NCI-H2081 (cell line): ENCODE data around the gene PRR7.
A peak's percentile ranks its signal among the peaks of the same experiment; 100 is the strongest.

ENCODE experiments used
- DNase-seq, 2 experiments: peaks; one replicate each; lab custom pipeline; 2025; lab: John Stamatoyannopoulos, UW

The PRR7 gene

DNA sequence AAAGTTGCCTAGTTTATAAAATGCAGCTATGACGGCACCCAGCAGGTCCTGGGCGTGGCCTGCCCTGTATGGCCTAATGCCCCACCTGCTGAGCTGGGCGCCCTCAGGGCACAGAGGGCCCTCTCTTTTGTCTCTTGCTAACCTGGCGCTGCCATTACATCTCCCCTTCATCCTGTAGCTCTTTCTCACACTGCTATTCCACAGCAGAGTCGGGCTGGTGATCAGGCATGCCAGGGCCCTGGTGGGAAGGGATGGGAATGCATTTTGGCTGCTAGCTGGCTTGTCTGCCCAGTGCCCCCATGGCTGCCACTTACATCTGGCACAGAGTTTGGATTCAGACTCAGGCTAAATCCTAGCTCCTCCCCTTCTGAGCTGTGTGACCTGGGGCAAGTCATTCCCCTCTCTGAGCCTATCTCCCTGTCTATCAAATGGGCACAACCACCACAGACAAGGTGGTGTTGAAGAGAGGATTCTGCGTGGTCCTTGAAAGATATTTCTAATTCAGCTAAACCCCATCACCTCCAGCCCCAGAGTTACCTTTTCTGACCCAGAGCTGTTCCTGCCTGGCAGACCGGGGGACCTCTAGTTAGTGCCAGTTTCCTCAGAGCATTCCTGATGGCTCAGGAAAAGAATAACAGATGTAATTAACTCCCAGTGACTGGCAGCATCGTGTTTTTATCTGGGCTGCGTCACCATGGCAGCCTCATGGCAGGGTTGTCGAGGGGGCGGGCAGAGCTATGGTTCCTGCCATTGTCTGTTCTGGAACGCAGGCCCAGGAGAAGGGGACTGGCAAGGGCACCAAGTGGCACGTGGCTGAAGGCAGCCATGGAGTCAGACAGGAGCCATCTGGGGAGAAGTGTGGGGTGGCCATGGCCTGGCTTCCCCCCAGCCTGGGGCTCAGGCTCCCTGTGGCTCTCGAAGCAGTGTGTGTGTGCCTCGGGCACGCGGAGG lies 6.3 kb downstream of the PRR7 start:
- DNase-seq, result peak; percentile 51 to 64

DNA sequence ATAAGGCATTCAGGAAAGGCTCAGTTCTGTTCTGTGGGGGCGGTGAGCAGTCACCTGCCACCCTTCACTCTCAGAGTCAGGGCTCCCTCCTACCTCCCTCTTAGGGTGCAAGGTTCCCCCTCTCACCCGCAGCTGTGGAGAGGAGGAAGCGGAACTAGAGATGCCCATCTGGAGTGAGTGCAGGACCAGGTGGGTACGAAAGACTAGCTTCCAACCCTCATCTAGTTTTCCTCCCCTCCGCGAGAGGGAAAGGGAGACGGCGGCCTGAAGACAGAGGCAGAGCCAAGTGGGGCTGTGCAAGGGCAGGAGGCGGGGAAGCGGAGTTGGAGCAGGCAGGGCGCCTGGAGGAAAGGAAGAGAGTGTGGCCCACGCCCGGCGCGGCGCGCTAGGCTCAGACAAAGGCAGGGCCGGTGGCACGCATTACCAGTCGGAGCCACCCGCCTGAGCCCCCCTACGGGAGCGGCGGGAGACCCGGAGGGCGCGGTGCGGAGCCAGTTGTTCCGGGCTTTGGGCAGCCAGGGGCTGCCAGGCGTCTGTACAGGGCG lies 7.3 kb downstream of the PRR7 start:
- peak; percentile 47 to 69 for DNase-seq

DNA sequence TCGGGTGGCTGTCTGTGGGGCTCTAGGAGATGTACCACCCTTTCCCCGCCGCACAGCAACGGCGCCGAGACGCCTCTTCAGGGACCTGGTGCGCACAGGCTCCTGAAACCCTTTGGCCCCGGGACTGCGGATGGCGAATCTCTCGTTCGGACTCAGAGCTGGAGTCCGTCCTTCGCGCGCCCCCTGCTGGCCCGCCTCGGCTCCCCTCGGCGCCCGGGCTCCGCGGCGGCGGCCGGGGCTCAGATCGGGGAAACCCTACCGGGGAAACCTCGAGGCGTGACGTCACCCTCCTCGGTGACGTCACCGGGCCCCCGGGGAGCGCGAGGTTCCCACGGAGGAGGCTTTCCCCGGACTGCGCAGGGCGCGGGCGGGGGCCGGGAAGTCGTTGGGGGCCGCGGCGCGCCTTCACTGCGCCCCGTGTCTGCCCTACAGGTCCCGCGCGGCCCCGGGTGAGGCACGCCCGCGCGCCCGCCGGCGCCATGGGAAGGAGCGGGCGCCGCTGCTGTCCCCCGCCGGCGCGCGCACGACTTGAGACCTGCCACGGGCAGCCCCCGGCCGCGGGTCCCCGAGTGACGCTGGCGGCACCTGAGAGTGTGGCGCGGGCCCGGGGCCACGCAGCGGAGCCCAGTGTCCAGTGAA lies 7.9 kb downstream of the PRR7 start:
- DNase-seq, result peak; percentile 88 to 90

DNA sequence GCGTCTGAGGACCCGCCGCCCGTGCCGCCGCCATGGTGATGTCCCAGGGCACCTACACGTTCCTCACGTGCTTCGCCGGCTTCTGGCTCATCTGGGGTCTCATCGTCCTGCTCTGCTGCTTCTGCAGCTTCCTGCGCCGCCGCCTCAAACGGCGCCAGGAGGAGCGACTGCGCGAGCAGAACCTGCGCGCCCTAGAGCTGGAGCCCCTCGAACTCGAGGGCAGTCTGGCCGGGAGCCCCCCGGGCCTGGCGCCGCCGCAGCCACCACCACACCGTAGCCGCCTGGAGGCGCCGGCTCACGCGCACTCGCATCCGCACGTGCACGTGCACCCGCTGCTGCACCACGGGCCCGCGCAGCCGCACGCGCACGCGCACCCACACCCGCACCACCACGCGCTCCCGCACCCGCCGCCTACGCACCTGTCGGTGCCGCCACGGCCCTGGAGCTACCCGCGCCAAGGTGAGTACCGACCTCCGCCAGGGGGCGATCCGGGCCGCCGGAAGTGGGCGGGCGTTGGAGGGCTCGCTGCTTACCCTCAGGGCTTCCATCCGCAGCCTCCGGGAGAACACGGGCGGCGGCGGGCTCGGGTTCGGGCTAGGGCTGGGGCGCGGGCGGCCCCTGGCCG lies 8.5 kb downstream of the PRR7 start:
- peak; percentile 85 to 92 for DNase-seq

DNA sequence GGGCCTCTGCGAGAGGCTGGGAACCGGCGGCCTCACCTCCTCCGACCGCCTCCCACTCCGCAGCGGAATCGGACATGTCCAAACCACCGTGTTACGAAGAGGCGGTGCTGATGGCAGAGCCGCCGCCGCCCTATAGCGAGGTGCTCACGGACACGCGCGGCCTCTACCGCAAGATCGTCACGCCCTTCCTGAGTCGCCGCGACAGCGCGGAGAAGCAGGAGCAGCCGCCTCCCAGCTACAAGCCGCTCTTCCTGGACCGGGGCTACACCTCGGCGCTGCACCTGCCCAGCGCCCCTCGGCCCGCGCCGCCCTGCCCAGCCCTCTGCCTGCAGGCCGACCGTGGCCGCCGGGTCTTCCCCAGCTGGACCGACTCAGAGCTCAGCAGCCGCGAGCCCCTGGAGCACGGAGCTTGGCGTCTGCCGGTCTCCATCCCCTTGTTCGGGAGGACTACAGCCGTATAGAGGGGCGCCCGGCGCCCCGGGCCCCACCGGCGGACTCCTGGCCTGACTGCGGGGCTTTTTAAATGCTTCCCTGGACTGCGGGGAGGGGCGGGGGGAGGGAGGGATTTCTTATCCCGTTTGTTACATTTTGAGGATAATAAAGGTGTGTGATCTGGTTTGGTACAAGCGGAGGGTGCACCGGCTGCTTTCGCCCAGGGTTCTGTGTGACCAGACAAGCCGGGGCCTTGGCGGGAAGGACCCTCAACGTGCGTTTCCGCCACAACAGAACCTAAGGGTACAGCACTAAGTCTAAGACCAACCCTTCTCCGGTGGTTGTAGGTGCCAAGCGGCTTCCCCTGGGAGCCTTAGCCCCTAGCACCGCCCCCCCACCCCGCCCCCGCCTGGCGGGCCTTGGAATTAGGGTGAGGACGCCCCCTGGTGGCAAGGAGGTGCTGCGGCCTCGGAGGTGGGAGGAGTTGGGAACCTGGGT lies 9.3 kb downstream of the PRR7 start:
- peak; percentile 89 to 93 for DNase-seq

DNA sequence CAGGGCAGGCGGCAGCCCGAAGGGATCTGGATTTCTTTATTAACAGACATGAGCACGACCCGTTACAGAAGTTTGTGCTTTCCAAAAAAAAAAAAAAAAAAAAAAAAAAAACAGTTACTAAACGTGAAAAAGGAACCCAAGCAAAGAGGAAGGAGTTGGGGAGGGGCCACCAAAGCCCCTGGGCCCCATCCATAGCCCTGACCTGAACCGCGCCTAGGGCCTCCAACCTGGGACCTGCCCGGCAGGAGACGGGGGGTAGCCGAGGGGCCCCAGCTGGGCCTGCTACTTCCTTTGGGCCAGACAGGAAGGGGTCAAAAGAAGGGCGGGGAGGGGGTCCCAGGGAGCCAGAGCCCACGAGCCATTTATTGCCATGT lies 10.0 kb downstream of the PRR7 start:
- DNase-seq, result no peak

DNA sequence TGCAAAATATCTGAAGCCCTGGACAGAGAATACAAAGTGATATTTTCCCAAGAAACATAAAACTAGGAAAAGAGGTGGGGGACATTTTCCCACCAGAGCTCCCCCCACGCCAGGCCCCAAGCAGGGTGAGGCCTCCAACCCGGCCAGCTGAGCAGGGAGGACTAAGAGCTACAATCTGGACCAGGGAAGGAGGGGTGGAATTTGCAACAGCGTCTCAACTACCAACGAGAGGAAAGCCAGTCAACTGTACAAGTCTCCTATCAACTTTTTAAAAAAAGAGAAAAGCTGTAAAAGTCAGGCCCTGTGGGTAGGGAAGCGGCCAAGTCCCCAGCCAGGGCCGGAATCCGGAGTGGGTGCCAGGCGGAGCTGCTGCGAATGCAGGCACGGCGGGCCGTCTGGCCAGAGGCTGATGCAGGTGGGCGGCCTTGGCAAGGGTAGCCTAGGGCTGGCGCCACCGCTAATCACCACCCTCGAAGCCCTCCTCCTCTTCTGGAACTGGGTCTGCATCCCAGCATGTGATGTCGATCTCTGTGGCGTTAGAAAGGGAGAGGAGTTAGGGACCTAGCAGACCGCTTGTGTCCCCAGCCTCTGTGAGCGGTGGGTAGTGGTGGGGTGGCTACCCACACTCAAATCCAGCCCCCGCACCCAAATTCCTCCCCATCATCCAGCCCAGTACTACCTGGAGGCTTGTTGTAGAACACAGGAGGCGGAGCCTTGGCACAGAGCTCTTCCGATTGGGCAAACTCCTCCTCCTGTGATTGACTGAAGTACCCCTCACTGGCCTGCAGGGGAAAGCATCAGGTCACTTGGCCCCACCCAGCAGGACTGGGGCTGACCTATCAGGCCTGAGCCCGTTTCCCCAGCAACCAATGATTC lies 10.6 kb downstream of the PRR7 start:
- DNase-seq, result peak; percentile 87 to 94

DNA sequence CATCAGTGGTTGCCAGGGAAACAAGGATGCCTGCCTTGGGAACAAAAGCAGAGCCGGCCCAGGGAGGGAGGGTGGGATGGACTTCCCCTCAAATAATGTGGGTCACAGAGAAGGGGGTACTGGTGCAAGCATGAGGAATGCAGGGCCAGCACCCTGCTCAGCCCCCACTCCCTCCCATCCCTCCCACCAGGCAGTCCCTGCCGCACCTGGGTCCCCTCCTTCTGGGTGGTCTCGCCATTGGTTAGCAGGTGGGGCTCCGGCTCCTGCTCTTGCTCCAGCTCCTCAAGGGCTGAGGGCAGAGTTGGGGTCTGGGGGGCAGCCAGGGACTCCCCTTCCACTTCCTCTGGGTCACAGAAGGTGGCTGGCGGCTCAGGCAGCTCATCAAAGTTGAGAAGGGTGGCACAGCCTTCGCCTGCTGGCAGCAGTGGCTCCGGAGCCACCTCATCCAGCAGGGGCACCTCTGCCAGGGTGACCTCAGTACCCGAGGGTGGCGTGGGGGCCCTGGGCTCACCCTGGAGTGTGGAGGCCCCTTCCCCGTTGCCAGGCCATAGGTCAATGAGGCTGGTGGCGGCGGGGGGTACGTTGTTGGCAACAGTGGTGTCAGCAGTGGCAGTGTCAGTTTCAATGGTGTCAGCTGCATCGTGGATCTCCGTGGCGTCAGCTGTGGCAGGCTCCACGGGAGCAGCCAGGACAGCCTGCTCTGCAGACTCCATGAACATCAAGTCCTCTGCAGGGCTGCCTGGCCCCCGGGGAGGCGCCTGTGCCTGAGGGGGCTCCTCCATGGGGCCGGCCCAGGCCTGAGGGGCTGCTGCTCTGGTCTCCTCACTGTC lies 11.5 kb downstream of the PRR7 start:
- DNase-seq, result no peak

DNA sequence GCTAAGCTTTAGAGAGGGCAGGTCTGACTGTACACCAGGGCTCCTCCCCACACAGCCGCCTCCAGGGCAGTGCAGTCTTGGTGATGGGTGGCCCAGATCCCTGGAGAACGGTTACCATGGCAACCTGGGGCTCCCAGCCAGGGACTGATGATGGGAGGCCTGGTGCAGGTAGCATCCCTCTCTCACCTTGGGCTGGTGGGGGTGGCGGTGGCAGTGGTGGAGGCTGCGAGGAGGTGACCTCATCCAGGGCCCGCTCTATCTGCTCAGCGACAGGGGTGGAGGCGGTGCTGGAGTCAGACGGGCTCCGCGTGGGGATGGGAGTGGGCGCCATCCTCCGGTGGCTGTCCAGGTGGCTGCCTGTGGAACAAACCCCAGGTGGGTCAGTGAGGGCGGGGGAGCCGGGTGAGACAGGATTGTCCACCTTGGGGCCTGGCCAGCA lies 12.3 kb downstream of the PRR7 start:
- DNase-seq, result peak in 1 of 2 experiments; percentile 15

DNA sequence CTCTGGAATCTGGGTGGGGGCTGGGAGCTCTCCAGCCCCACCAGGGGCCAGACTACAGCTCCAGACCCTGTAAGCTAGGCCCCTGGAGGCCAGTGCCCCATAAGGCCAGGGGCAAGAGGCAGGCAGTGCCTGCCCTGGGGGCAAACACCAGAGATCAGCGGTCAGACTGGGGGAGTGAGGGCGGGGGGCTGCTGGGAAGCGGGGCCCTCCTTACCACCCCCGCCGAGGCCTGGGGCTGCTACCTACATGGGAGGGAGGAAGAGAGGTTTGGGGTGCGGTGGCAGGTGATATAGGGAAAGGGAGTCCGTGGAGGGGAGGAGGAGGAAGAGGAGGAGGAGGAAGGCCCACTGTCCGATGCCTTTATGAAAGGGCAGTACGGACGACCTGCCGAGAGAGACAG lies 12.7 kb downstream of the PRR7 start:
- no peak for DNase-seq

DNA sequence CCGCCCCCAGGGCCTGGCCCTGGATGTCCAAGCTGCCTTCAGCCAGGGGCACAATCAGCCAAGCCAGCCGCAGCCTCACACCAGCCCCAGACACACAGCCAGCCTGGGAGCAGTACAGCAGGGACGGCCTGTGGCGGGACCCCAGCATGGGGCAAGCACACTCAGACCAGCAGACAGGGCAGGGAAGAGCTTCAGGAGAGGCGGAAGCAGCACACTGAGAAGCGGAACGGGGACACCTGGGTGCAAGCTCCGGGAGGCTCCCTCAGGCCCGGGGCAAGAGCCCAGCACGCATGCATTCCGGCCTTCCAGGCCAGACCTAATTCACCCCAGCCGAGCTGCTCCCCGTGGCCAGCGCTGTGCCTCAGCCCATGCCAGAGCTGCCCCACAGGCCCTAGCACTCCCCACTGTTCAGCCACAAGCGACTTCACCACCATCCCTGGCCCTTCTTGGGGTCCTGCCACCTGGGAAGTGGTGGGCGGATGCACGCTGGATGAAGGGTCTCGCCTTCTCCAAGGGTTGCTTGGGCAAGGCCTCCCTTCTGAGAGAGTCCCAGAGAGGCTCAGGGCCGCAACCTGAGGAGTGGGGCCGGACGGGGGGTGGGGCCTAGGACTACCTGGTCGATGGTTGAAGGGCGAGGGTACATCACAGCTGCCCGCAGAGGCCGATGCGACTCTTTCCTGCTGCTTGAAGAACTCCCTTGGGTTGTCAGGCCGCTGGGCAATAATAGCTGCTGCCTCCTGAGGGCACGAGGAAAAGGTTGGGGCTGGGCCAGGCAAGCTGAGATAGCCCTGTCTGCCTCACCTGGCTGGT lies 13.4 kb downstream of the PRR7 start:
- DNase-seq, result no peak

DNA sequence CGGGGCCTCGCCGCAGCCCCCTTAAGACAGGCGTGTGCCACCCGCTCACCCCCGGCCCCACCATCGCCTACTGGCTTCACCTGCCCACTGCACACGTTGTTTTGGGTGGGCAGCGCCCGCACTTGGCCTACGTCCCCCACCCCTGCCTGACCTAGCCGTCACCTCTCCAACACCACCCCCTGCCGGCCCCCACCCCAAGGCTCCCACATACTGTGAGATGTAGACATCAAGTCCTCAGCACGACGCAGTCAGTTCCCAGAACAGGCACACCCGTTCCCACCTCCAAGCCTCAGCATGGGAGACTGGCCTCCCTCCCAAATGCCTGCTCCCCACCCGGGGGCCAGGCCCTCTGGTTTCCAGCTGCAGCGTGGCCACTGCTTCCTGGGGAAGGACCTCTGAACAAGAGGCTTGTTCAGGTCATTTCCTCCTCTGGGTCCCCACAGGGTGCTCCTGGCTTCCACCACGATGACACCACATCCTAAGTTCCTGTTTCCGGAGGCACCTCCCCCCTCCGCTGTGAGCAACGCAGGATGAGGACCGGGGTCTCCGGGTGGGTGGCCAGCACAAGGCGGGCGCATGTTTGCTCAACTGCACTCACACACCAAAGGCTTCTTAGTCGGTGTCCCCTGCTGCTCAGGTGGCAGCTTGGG lies 15.5 kb downstream of the PRR7 start:
- no peak for DNase-seq

DNA sequence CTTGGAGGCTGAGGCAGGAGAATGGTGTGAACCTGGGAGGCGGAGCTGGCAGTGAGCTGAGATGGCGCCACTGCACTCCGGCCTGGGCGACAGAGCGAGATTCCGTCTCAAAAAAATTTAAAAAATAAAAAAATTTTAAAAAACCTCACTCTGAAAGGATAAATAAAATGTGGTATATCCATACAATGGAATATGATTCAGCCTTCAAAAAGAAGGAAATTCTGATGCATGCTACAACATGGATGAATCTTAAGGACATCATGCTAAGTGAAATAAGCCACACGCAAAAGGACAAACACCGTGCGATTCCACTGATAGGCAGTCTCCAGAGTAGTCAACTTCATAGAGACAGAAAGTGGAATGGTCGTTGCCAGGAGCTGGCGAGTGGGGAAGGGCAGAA lies 18.4 kb downstream of the PRR7 start:
- DNase-seq, result no peak

DNA sequence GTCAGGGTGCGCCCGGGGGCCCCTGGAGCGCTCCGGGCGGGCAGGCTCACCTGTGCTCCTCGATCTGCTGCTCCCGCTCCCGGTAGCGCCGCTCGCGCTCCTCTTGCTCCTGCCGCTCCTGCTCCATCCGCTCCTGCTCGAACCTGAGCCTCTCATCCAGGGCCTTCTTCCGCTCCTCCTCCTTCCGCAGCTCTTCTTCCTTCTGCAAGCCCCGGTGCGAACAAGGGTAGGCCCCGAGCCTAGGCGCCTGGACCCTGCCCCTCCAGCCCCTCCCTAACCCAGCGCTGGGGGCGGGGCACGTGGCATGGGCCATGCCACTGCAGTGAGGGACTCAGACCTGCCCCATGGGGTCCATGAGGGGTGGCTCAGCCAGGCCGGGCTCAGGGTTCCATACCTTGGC lies 20.2 kb downstream of the PRR7 start:
- DNase-seq, result no peak

DNA sequence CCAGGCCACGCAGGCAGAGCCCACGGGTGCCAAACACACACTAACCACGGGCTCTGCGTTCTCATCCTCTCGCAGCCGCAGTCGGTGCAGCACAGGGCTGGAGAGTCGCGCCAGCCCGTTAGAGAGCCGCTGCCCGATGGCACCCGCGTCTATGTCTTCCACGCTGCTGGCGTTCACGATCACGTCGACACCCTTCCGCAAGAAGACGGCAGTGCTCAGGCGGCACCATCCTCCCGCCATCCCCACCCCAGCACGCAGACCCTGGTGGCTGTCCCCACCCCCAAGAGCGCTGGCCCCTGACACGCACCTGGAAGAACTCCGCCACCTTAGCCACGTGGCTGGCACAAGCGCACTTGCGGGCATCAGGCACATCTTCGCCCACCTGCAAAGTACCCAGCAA lies 20.8 kb downstream of the PRR7 start:
- DNase-seq, result no peak

DNA sequence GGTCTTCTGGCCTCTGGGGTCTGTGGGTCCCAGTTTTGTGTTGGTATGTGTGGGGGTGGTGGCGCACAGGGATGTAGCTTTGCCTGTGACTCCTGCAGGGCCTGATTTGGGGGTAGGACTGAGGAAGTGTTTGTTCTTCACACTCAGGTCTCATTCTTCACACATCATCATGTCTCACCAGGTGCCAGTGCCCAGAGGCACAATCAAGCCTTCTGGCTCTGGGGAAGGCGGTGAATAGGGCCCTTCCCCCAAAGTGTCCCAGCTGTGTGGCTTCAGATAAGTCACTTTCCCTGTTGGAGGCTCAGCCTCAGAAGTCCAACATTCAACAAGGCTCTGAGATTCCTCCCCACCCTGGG lies 21.7 kb downstream of the PRR7 start:
- no peak for DNase-seq

DNA sequence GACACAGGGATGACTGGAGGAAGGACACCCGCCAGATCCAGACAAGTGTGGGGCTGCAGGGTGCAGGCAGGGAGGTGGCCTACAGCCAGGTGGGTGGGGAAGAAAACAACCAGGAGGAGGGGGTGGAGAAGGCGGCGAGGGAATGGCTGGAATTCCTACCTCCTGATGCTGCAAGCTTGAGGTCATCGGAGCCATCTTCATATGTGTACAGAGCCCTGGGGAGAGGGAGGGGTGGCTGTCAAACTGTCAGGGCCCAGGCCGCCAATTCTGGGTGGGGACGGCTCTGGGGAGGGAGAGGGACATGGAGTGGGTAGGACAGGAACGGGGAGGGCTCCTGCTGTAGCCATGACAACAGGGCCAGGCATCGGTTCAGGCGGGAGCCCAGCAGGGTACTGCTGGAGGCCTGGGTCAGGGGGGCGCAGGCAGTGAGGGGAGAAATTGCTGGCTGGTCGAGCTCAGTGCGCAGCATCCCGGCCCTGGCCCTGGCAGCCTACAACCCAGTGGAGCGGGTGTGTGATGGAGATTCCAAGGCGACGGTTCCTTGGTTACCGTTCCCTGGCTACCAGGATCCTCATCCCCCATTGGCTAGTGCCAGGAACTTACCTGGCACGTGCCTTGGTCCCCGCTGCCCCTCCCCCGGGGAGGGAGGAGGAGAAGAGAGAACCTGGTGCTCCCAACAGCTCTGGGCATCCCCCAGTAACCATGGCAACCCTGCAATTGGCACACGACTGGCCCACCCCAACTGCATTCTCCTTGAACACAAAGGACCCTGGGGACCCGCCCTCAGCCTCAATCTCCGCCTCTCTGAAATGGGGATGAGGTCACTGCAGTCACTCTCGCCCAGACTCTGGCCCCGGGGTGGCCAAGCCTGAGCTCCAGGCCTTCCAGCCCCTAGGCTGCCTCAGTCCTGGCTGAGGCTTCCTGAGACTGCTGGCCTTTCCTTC lies 22.3 kb downstream of the PRR7 start:
- DNase-seq, result peak in 1 of 2 experiments; percentile 39
